ENCODE data around the gene PLD6. TPM values are rescaled to one million over a fixed set of nuclear protein-coding genes. Genes with fewer than 3 reads are reported as not detected.
A peak's percentile ranks its signal among the peaks of the same experiment; 100 is the strongest.

PLD6 gene
- total and polyA plus RNA-seq, 2 donors: 1.9 to 3.8 TPM

GRCh38 chr17:17205368-17206123, 587 bp downstream of the PLD6 start:
- H3K27me3 ChIP-seq (ENCODE audit: control insufficient read depth in 2 of 2, insufficient read depth in 1 of 2, low read length in 1 of 2): peaks cover 0 to 23% of the 10 kb centered on the region in 2 donors
- H3K4me1 ChIP-seq (ENCODE audit: control insufficient read depth in 2 of 2, insufficient read depth in 2 of 2, low read length in 2 of 2): peaks cover 12 to 13% of the 10 kb centered on the region in 2 donors
- H3K4me3 ChIP-seq (ENCODE audit: low read length in 2 of 2): peak overlapping the region; percentile 45 to 47
- WGBS: 14% methylated on average over 70 of the region's 70 CpGs
- peak overlapping the region; percentile 26 to 56 for H3K27ac ChIP-seq (ENCODE audit: low read depth in 1 of 2, low read length in 1 of 2)
- H3K36me3 ChIP-seq (ENCODE audit: control insufficient read depth in 2 of 2, insufficient read depth in 2 of 2, low read length in 1 of 2): peaks cover 0 to under 1% of the 10 kb centered on the region in 2 donors
- peak in 4 of 9 donors; percentile 20 to 44 (median 34) for DNase-seq (ENCODE audit: low read depth in 6 of 9, low spot score in 9 of 9)
- peaks cover 3 to 5% of the 10 kb centered on the region in 2 donors for H3K9me3 ChIP-seq (ENCODE audit: control insufficient read depth in 2 of 2, insufficient read depth in 1 of 2, low read length in 1 of 2)

DNA sequence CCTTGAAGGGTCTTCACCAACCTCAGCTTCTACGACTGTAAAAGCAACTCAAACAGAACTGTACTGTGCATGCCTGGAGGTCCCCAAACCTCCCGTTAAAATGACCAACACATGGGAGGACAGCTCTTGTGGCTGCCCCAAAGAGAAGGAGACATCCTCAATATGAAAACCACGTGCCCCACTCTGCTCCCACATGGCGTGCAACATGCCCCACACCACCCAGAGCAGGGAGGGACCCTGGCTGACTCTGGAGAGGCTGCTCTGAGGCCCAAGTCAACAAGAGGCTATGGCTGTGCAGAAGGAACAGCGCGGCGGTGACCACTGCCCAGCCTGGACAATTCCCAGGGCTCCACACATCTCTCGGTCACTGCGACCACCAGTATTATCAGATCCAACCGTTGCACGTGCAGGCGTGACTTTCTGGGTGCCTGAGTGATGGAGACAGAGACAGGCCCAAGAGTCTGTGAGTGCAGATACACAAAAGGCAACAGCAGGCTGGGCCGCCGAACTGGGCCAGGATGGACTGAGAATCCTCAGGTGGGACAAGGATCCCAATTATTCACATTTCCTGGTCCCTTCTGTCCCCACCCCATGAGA, 1.4 kb downstream of the PLD6 start:
- H3K36me3 ChIP-seq (ENCODE audit: control insufficient read depth in 2 of 2, insufficient read depth in 2 of 2, low read length in 1 of 2): no peaks in the 10 kb centered on the region
- WGBS: 93% methylated on average over 14 of the region's 14 CpGs
- peak overlapping the region in 1 of 2 donors; percentile 56 for H3K27ac ChIP-seq (ENCODE audit: low read depth in 1 of 2, low read length in 1 of 2)
- H3K27me3 ChIP-seq (ENCODE audit: control insufficient read depth in 2 of 2, insufficient read depth in 1 of 2, low read length in 1 of 2): peaks cover 0 to 23% of the 10 kb centered on the region in 2 donors
- H3K4me3 ChIP-seq (ENCODE audit: low read length in 2 of 2): peak overlapping the region; percentile 45 to 47
- peaks cover 12 to 13% of the 10 kb centered on the region in 2 donors for H3K4me1 ChIP-seq (ENCODE audit: control insufficient read depth in 2 of 2, insufficient read depth in 2 of 2, low read length in 2 of 2)
- peaks cover 3 to 5% of the 10 kb centered on the region in 2 donors for H3K9me3 ChIP-seq (ENCODE audit: control insufficient read depth in 2 of 2, insufficient read depth in 1 of 2, low read length in 1 of 2)
- DNase-seq (ENCODE audit: low read depth in 6 of 9, low spot score in 9 of 9): no peak

DNA sequence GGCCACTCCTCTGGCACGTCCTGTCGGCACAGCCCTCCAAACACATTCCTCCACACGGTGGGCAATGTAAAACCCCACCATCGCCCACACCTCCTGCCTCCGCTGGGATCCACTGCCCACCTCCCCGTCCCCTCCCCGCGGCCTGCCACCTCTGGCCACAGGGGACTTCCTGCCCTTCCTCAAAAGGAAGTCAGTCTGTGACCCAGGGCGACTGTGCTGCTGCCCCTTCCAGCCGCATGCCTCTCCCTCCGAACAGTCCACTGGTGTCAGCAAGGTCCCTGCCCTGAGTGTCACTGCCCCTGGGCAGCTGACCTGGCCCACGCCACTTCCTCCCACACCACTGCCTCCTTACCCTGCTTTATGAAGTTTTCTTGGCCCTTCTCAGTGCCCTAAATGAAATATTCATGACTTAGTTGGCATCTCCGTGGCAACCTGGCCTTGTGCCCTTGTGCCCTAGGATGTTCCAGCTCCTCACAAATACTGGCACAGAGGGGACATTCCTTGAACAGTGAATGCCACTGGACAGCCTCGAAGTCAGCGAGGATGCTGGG, 2.0 kb downstream of the PLD6 start:
- no peaks in the 10 kb centered on the region for H3K36me3 ChIP-seq (ENCODE audit: control insufficient read depth in 2 of 2, insufficient read depth in 2 of 2, low read length in 1 of 2)
- peaks cover 12 to 13% of the 10 kb centered on the region in 2 donors for H3K4me1 ChIP-seq (ENCODE audit: control insufficient read depth in 2 of 2, insufficient read depth in 2 of 2, low read length in 2 of 2)
- no peak overlapping the region for H3K27ac ChIP-seq (ENCODE audit: low read depth in 1 of 2, low read length in 1 of 2)
- H3K27me3 ChIP-seq (ENCODE audit: control insufficient read depth in 2 of 2, insufficient read depth in 1 of 2, low read length in 1 of 2): peaks cover 0 to 23% of the 10 kb centered on the region in 2 donors
- no peak overlapping the region for H3K4me3 ChIP-seq (ENCODE audit: low read length in 2 of 2)
- 93% methylated on average over 15 of the region's 15 CpGs for WGBS
- DNase-seq (ENCODE audit: low read depth in 6 of 9, low spot score in 9 of 9): no peak
- H3K9me3 ChIP-seq (ENCODE audit: control insufficient read depth in 2 of 2, insufficient read depth in 1 of 2, low read length in 1 of 2): peaks cover 3 to 5% of the 10 kb centered on the region in 2 donors

GRCh38 chr17:17203173-17203730, 2.9 kb downstream of the PLD6 start:
- H3K4me3 ChIP-seq (ENCODE audit: low read length in 2 of 2): no peak overlapping the region
- H3K27ac ChIP-seq (ENCODE audit: low read depth in 1 of 2, low read length in 1 of 2): no peak overlapping the region
- no peak for DNase-seq (ENCODE audit: low read depth in 6 of 9, low spot score in 9 of 9)
- peaks cover 12 to 13% of the 10 kb centered on the region in 2 donors for H3K4me1 ChIP-seq (ENCODE audit: control insufficient read depth in 2 of 2, insufficient read depth in 2 of 2, low read length in 2 of 2)
- peaks cover 0 to 23% of the 10 kb centered on the region in 2 donors for H3K27me3 ChIP-seq (ENCODE audit: control insufficient read depth in 2 of 2, insufficient read depth in 1 of 2, low read length in 1 of 2)
- H3K36me3 ChIP-seq (ENCODE audit: control insufficient read depth in 2 of 2, insufficient read depth in 2 of 2, low read length in 1 of 2): no peaks in the 10 kb centered on the region
- 95% methylated on average over 15 of the region's 15 CpGs for WGBS
- peaks cover 3 to 5% of the 10 kb centered on the region in 2 donors for H3K9me3 ChIP-seq (ENCODE audit: control insufficient read depth in 2 of 2, insufficient read depth in 1 of 2, low read length in 1 of 2)

GRCh38 chr17:17201907-17202306, 4.2 kb downstream of the PLD6 start:
- H3K4me1 ChIP-seq (ENCODE audit: control insufficient read depth in 2 of 2, insufficient read depth in 2 of 2, low read length in 2 of 2): peaks cover 12 to 13% of the 10 kb centered on the region in 2 donors
- no peak for DNase-seq (ENCODE audit: low read depth in 6 of 9, low spot score in 9 of 9)
- H3K27me3 ChIP-seq (ENCODE audit: control insufficient read depth in 2 of 2, insufficient read depth in 1 of 2, low read length in 1 of 2): peaks cover 0 to 21% of the 10 kb centered on the region in 2 donors
- no peak overlapping the region for H3K4me3 ChIP-seq (ENCODE audit: low read length in 2 of 2)
- peaks cover 3 to 5% of the 10 kb centered on the region in 2 donors for H3K9me3 ChIP-seq (ENCODE audit: control insufficient read depth in 2 of 2, insufficient read depth in 1 of 2, low read length in 1 of 2)
- WGBS: 96% methylated on average over 8 of the region's 8 CpGs
- no peaks in the 10 kb centered on the region for H3K36me3 ChIP-seq (ENCODE audit: control insufficient read depth in 2 of 2, insufficient read depth in 2 of 2, low read length in 1 of 2)
- no peak overlapping the region for H3K27ac ChIP-seq (ENCODE audit: low read depth in 1 of 2, low read length in 1 of 2)

GRCh38 chr17:17201271-17201670, 4.9 kb downstream of the PLD6 start:
- H3K4me1 ChIP-seq (ENCODE audit: control insufficient read depth in 2 of 2, insufficient read depth in 2 of 2, low read length in 2 of 2): peaks cover 12 to 13% of the 10 kb centered on the region in 2 donors
- no peak overlapping the region for H3K4me3 ChIP-seq (ENCODE audit: low read length in 2 of 2)
- no peak for DNase-seq (ENCODE audit: low read depth in 6 of 9, low spot score in 9 of 9)
- no peaks in the 10 kb centered on the region for H3K36me3 ChIP-seq (ENCODE audit: control insufficient read depth in 2 of 2, insufficient read depth in 2 of 2, low read length in 1 of 2)
- H3K27ac ChIP-seq (ENCODE audit: low read depth in 1 of 2, low read length in 1 of 2): no peak overlapping the region
- peaks cover 0 to 17% of the 10 kb centered on the region in 2 donors for H3K27me3 ChIP-seq (ENCODE audit: control insufficient read depth in 2 of 2, insufficient read depth in 1 of 2, low read length in 1 of 2)
- WGBS: 93% methylated on average over 10 of the region's 10 CpGs
- H3K9me3 ChIP-seq (ENCODE audit: control insufficient read depth in 2 of 2, insufficient read depth in 1 of 2, low read length in 1 of 2): peaks cover 0 to under 1% of the 10 kb centered on the region in 2 donors

- Histone ChIP-seq H3K27me3 (ENCODE audit: control insufficient read depth in 2 of 2, insufficient read depth in 1 of 2, low read length in 1 of 2) (peaks cover 0 to 17% of the 10 kb centered on the region in 2 donors), H3K9me3 (ENCODE audit: control insufficient read depth in 2 of 2, insufficient read depth in 1 of 2, low read length in 1 of 2) (no peaks in the 10 kb centered on the region), H3K27ac (ENCODE audit: low read depth in 1 of 2, low read length in 1 of 2) (no peak overlapping the region), H3K4me3 (ENCODE audit: low read length in 2 of 2) (no peak overlapping the region), H3K36me3 (ENCODE audit: control insufficient read depth in 2 of 2, insufficient read depth in 2 of 2, low read length in 1 of 2) (no peaks in the 10 kb centered on the region), H3K4me1 (ENCODE audit: control insufficient read depth in 2 of 2, insufficient read depth in 2 of 2, low read length in 2 of 2) (peaks cover 10 to 13% of the 10 kb centered on the region in 2 donors)
- DNase-seq (ENCODE audit: low read depth in 6 of 9, low spot score in 9 of 9): no peak
- 93% methylated on average over 5 of the region's 5 CpGs for WGBS
Observed at GRCh38 chr17:17200831-17201230, 5.3 kb downstream of the PLD6 start.

DNA sequence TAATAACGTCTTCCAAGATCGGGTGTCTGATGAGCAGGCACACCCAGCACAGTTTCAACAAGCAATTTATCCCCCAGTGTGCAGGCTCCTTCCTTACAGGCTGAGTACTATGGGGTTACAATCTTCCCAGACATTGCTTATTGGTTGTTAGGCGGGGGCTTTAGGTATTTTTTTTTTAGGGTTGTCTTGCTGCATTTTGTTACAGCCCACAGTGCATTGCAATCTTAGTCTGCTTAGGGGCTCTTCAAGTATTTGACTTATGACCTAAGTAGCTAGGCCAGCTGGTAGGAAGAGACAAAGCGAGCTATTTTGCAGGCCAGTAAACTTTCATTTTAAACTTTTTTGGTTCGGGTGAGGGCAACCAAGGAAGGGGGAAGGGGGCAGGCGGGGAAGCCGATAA, 5.8 kb downstream of the PLD6 start:
- H3K27ac ChIP-seq (ENCODE audit: low read depth in 1 of 2, low read length in 1 of 2): peak overlapping the region in 1 of 2 donors; percentile 5
- peaks cover 0 to 12% of the 10 kb centered on the region in 2 donors for H3K27me3 ChIP-seq (ENCODE audit: control insufficient read depth in 2 of 2, insufficient read depth in 1 of 2, low read length in 1 of 2)
- H3K36me3 ChIP-seq (ENCODE audit: control insufficient read depth in 2 of 2, insufficient read depth in 2 of 2, low read length in 1 of 2): no peaks in the 10 kb centered on the region
- WGBS: 94% methylated on average over 7 of the region's 7 CpGs
- no peak overlapping the region for H3K4me3 ChIP-seq (ENCODE audit: low read length in 2 of 2)
- H3K4me1 ChIP-seq (ENCODE audit: control insufficient read depth in 2 of 2, insufficient read depth in 2 of 2, low read length in 2 of 2): peaks cover 5 to 8% of the 10 kb centered on the region in 2 donors
- no peaks in the 10 kb centered on the region for H3K9me3 ChIP-seq (ENCODE audit: control insufficient read depth in 2 of 2, insufficient read depth in 1 of 2, low read length in 1 of 2)
- DNase-seq (ENCODE audit: low read depth in 6 of 9, low spot score in 9 of 9): no peak

- H3K4me3 ChIP-seq (ENCODE audit: low read length in 2 of 2): no peak overlapping the region
- no peaks in the 10 kb centered on the region for H3K9me3 ChIP-seq (ENCODE audit: control insufficient read depth in 2 of 2, insufficient read depth in 1 of 2, low read length in 1 of 2)
- H3K27me3 ChIP-seq (ENCODE audit: control insufficient read depth in 2 of 2, insufficient read depth in 1 of 2, low read length in 1 of 2): no peaks in the 10 kb centered on the region
- no peak overlapping the region for H3K27ac ChIP-seq (ENCODE audit: low read depth in 1 of 2, low read length in 1 of 2)
- no peaks in the 10 kb centered on the region for H3K36me3 ChIP-seq (ENCODE audit: control insufficient read depth in 2 of 2, insufficient read depth in 2 of 2, low read length in 1 of 2)
- no peak for DNase-seq (ENCODE audit: low read depth in 6 of 9, low spot score in 9 of 9)
- no peaks in the 10 kb centered on the region for H3K4me1 ChIP-seq (ENCODE audit: control insufficient read depth in 2 of 2, insufficient read depth in 2 of 2, low read length in 2 of 2)
- 98% methylated on average over 1 of the region's 1 CpG for WGBS
Observed at GRCh38 chr17:17198281-17198680, 7.9 kb downstream of the PLD6 start.
